Measurements from ENCODE around the gene ELOVL7. TPM values are rescaled to one million over a fixed set of nuclear protein-coding genes. Genes with fewer than 3 reads are reported as not detected.
"Not testable (repeated sequence)": the region's sequence is repeated elsewhere in the genome, so short reads cannot be mapped to it uniquely, and the experiment has no call there.

ELOVL7 gene
- 0.60 TPM for total RNA-seq

- DNase-seq (ENCODE audit: low spot score): peak; percentile 60
- peak; percentile 91 for ATAC-seq
Measured at GRCh38 chr5:60843936-60844905, at the start of gene ELOVL7. TSS of gene ELOVL7 (minus strand) at chr5:60844269. CDS start at chr5:60787397, 56,872 bp downstream.

DNA sequence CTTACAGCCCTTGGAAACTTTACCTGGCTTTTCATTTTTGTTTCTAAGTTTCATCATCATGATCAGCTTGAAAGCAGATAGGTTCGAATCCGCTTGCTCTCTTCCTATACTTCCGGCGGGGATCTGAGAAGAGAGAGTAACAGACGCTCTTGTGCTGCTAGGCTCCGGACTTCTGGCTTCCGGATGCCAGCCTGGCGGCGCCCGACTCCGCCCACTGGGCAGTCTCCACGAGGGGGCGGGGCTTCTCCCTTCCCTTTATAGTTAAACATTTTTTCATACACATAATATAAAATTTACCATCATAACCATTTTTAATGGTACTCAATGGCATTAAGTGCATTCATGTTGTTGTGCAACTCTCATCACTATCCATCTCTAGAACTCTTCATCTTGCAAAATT, 49.5 kb upstream of the ELOVL7 start:
- no peak for DNase-seq (ENCODE audit: low spot score)
- ATAC-seq: no peak

DNA sequence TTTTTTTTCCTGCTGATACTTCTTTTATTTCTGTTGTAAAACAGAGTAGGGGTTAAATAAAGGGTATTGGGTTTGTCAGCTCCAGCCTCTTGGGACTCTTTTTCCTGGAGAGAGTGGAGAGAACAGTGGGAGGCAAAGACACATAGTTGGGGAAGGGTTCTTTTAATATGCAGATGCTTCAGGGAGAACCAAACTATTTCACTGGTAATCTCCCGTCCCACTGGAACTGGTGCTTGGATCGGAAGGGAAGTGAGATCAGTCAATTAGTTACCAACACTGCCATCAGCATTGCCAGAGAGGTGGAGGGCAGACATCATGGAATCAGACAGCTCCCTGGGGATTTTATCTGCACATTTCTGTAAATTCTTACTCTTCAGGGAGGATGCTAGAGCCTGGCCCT, 47.6 kb upstream of the ELOVL7 start:
- DNase-seq (ENCODE audit: low spot score) (no peak), ATAC-seq (no peak)

GRCh38 chr5:60888359-60889061, 44.4 kb upstream of the ELOVL7 start:
- no peak for DNase-seq (ENCODE audit: low spot score)
- ATAC-seq: no peak

DNA sequence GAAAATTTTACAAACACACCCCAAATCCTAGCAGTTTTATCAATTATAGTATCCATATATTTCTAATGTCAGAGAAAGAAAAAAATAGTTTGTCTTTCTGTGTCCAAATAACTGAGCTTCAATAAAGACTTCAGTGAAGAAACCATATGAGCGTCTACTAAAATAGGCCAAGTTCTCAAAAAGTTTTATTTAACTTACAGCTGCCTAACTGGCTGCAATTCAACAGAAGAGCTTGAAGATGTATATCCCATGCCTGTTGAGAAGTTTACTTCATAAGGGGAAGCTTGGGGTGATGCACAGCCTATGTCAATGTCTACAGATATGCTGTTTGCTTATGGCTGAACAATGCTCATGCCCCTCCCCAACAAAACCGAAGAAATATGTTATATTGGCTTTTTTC, 43.7 kb upstream of the ELOVL7 start:
- ATAC-seq: no peak

DNA sequence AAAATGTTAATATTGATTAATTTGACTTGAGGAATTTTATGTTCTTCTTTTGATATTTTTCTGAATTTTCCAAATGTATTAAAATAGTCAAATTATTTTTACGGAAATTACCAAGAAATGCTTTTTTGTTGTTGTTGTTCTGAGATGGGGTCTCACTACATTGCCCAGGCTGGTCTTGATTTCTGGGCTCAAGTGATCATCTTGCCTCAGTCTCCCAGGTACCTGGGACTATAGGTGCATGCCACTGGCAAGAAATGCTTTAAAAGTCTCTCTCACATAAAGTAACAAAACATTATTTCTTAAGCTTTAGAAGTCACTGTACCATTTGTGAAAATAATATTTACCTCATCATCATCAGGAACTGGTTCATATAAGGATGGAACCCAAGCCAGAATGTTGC, 43.0 kb upstream of the ELOVL7 start:
- DNase-seq (ENCODE audit: low spot score) (no peak), ATAC-seq (no peak)

More for the DNA sequence above, 43.7 kb upstream of the ELOVL7 start:
- DNase-seq (ENCODE audit: low spot score): no peak

DNA sequence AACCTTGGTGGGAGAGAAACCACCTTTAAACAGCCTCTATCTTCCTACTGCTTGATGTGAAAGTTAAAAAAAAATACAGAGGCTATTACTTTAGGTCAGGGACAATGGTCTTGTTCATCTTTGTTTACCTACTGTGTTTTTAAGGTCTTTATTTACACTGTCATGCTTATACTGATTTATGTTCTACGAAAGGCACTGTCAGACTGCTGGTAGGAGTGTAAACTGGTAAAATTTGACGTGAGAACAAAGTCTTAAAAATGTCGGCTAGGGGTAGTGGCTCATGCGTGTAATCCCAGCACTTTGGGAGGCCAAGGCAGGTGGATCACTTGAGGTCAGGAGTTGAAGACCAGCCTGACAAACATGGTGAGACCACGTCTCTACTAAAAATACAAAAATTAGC, 42.1 kb upstream of the ELOVL7 start:
- DNase-seq (ENCODE audit: low spot score) (no peak), ATAC-seq (no peak)

DNA sequence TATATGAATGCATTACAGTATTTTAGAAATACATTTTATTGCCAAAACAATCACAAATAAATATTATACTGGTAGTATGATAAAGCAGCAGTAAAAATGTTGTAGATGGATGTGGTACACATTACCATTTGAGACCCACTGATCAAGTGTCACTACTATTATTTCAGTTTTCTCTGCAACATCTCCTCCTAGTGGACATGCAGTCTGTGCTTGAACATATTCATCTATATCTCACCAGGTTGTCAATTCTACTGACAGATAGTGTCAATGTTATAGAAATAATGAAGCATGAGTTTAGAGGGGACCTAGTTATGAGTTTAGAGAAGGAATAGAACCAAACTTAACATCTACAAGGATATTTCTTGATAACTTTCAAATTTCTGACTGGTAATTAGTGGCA, 39.2 kb upstream of the ELOVL7 start:
- no peak for DNase-seq (ENCODE audit: low spot score)
- ATAC-seq: no peak

GRCh38 chr5:60872892-60873291, 28.8 kb upstream of the ELOVL7 start:
- DNase-seq (ENCODE audit: low spot score): no peak
- ATAC-seq: no peak

GRCh38 chr5:60870857-60871256, 26.8 kb upstream of the ELOVL7 start:
- no peak for DNase-seq (ENCODE audit: low spot score)

GRCh38 chr5:60860572-60860971, 16.5 kb upstream of the ELOVL7 start:
- DNase-seq (ENCODE audit: low spot score); ATAC-seq: not testable (repeated sequence)

More at GRCh38 chr5:60870857-60871256, 26.8 kb upstream of the ELOVL7 start:
- ATAC-seq: no peak

DNA sequence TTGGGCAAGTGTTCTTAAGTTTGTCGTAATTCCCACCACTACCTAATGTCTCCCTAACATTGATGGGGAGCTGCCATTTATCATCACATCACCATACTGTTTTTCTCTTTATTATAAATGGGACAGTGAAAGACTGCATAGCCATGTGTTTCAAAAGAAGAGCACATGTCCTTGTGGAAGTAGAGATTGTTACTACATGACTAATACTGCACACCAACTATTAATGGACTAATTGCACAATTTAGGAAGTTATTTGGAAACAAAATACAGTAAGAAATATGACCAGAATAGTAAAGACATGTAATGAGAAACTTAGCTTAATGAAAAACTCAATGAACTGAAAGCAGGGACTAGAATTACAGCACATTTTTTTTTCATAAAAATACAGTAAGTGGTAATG, 12.0 kb upstream of the ELOVL7 start:
- DNase-seq (ENCODE audit: low spot score) (no peak), ATAC-seq (no peak)

DNA sequence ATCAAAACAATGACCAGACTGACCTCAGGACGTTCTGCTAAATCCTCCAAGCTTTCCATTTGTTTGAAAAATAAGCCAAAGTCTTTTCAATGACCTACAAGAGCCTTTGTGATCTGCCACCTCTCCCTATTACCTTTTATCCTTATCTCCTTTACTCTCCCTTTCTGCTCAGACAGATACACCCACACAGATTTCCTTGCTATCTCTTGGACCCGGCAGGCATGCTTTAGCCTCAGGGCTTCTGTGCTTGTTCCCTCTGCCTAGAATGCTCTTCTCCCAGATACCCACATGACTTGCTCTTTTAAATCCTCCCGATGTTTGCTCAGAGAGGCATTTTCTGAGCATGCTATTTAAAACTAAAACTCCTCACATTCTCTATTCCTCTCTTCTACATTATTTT, 8.9 kb upstream of the ELOVL7 start:
- DNase-seq (ENCODE audit: low spot score) (no peak), ATAC-seq (no peak)

GRCh38 chr5:60852317-60852716, 8.2 kb upstream of the ELOVL7 start:
- DNase-seq (ENCODE audit: low spot score) (no peak), ATAC-seq (no peak)

DNA sequence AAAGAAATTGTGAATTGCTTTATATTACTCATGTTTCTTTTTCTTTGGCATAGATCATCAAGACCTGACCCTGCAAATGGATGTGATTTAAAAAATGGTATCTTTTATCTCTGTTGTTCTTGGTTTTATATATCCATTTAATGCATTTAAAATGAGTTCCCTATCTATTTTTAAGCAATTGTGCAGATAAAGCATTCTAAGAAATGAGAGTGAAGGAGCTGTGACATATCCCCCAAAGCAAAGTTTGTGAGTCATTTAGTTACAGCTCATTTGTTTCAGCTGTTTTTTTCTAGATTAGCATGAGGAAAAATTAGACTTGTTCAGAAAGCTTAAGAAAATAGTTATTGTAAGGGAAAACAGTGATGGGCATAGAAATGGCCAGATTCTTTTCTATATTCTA, 7.6 kb upstream of the ELOVL7 start:
- ATAC-seq (no peak), DNase-seq (ENCODE audit: low spot score) (no peak)

GRCh38 chr5:60846298-60846697, 2.2 kb upstream of the ELOVL7 start:
- ATAC-seq: no peak
- no peak for DNase-seq (ENCODE audit: low spot score)

DNA sequence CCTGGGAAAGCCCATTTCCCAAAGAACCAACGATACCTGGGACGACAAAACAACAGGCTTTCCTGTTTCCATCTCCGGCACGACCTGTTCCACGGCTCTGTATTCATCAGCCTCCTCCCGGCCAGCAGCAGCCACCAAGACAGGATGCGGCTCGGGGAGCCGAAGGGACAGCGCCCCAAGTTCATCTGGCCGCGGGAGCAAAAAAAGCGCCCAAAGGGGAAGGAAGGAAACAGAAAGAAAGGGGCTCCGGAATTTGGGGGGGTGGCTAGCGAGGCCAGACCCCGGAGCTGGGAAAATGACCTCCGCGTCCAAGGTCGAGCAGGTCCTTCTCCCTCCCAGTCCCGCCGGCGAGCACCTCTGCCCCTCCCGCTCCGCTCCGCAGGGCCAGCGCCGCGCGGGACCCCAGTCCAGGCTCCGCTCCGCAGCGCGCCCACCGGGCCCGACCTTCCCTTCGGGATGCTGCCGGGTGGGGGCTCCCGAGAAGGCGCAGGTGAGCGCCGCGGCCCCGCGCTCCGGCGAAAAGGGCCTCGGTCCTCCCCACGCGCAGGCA, 608 bp downstream of the ELOVL7 start:
- DNase-seq (ENCODE audit: low spot score): no peak

GRCh38 chr5:60842871-60843385, 1.1 kb downstream of the ELOVL7 start:
- peak; percentile 36 for ATAC-seq

More for the DNA sequence above, 608 bp downstream of the ELOVL7 start:
- ATAC-seq: peak; percentile 52

GRCh38 chr5:60841361-60841760, 2.7 kb downstream of the ELOVL7 start:
- no peak for ATAC-seq

More at GRCh38 chr5:60842871-60843385, 1.1 kb downstream of the ELOVL7 start:
- DNase-seq (ENCODE audit: low spot score): no peak

GRCh38 chr5:60836131-60836530, 7.9 kb downstream of the ELOVL7 start:
- ATAC-seq: no peak

More at GRCh38 chr5:60841361-60841760, 2.7 kb downstream of the ELOVL7 start:
- no peak for DNase-seq (ENCODE audit: low spot score)

DNA sequence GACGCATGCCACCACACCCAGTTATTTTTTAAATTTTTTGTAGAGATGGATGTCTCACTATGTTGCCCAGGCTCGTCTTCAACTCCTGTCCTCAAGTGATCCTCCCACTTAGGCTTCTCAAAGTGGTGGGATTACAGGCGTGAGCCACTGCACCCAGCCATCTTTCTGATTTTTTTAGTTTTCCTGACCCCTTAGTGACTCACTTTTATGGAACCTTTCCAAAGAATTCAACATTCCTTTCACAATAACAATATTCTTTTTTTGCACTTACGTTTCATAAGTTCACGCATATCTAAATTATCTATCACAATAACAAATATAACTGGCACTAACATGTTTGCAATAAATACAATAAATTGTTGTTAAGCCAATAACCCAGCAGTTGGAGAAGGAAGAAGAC, 8.5 kb downstream of the ELOVL7 start:
- no peak for ATAC-seq

More at GRCh38 chr5:60836131-60836530, 7.9 kb downstream of the ELOVL7 start:
- no peak for DNase-seq (ENCODE audit: low spot score)

More for the DNA sequence above, 8.5 kb downstream of the ELOVL7 start:
- DNase-seq (ENCODE audit: low spot score): no peak

Data from left lobe of liver (tissue), 2 donors.